ENCODE data around the gene PTTG2. TPM values are rescaled to one million over a fixed set of nuclear protein-coding genes. Genes with fewer than 3 reads are reported as not detected.

Gene PTTG2
- total RNA-seq, 1 experiment from 2014 or later = 0.35 TPM

DNA sequence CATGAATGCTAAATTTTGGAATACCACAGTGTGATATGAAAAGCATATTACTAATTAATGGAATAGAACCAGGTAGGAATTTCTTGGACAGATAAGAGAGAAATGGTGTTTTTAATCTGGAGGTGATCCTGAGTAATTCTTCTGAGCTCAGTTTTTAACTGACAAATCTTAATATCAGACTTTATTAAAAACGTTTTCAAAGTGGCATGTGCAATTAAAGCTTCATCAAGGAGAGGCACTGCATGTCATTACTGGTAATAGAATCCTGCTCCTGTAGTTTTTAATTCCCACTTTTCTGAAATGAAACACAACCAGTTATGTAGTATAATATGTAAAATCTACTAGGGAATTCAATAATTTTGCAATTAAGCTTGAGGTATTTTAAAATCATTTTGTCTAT is 7.0 kb upstream of the PTTG2 start:
- ChIA-PET CTCF (interaction anchor here (1.0 kb wide), 1 partner anchor 17 kb away, joined by 3 read pairs; no protein-coding TSS in a partner anchor), POLR2A (no interaction called here)
- ATAC-seq = no peak
- H3K9me3 Mint-ChIP-seq = no peaks in the 10 kb centered on the region
- H3K36me3 Mint-ChIP-seq = no peaks in the 10 kb centered on the region; the same call in 1 of the 2 replicates
- H3K4me3 Mint-ChIP-seq = no peak overlapping the region
- no peak overlapping the region for H3K27ac Mint-ChIP-seq
- H3K4me1 Mint-ChIP-seq = no peaks in the 10 kb centered on the region
- no peaks in the 10 kb centered on the region for H3K27me3 Mint-ChIP-seq (ENCODE audit: low read depth)
- DNase-seq (ENCODE audit: low spot score) = no peak
- no peak for TF ChIP-seq ELF4 (CRISPR knock-in tag; IDR thresholded peaks at IDR 0.05; ENCODE audit: low read depth)
- TF ChIP-seq NFATC4 (CRISPR knock-in tag; IDR thresholded peaks at IDR 0.05) = no peak
- TF ChIP-seq, protein P1, sequence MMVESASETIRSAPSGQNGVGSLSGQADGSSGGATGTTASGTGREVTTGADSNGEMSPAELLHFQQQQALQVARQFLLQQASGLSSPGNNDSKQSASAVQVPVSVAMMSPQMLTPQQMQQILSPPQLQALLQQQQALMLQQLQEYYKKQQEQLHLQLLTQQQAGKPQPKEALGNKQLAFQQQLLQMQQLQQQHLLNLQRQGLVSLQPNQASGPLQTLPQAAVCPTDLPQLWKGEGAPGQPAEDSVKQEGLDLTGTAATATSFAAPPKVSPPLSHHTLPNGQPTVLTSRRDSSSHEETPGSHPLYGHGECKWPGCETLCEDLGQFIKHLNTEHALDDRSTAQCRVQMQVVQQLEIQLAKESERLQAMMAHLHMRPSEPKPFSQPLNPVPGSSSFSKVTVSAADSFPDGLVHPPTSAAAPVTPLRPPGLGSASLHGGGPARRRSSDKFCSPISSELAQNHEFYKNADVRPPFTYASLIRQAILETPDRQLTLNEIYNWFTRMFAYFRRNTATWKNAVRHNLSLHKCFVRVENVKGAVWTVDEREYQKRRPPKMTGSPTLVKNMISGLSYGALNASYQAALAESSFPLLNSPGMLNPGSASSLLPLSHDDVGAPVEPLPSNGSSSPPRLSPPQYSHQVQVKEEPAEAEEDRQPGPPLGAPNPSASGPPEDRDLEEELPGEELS (CRISPR knock-in tag; IDR thresholded peaks at IDR 0.05) = no peak
- TF ChIP-seq ZNF317 (CRISPR knock-in tag; IDR thresholded peaks at IDR 0.05; ENCODE audit: borderline replicate concordance, low read depth) = no peak
- TF ChIP-seq, protein P2, sequence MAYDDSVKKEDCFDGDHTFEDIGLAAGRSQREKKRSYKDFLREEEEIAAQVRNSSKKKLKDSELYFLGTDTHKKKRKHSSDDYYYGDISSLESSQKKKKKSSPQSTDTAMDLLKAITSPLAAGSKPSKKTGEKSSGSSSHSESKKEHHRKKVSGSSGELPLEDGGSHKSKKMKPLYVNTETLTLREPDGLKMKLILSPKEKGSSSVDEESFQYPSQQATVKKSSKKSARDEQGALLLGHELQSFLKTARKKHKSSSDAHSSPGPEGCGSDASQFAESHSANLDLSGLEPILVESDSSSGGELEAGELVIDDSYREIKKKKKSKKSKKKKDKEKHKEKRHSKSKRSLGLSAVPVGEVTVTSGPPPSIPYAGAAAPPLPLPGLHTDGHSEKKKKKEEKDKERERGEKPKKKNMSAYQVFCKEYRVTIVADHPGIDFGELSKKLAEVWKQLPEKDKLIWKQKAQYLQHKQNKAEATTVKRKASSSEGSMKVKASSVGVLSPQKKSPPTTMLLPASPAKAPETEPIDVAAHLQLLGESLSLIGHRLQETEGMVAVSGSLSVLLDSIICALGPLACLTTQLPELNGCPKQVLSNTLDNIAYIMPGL (CRISPR knock-in tag; IDR thresholded peaks at IDR 0.05) = no peak
- no peak for TF ChIP-seq NFE2L1 (CRISPR knock-in tag; IDR thresholded peaks at IDR 0.05)

DNA sequence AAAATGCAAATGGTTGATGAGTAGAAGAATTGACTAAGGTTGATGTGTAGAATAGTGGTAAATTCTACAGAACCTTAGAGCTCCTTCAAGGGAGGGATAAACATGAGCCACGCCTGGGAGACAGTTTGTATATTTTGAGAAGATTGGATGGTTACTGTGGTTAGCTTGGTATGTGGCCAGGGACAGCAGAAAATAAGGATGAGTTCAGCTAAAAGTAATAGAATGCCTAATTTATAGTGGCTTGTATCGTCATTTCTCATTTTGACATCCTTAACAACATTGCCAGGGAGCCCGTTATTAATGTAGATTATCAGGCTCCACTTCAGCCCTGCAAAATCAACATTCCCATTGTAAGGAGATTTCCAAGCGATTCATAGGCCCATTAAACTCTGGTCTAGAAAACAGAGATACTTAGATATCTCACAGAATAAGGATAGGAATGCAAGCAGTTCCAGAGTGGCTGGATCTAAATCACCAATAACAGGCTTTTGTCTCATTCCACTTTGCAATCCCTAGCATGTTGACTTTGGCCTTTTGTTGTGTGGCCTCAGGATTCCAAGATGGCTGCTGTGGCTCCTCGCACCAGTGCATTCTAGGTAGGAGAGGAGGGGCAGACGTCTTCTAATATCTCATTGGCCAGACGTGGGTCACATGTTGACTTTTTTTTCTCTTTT is 6.4 kb upstream of the PTTG2 start:
- ChIA-PET POLR2A (no interaction called here), CTCF (no interaction called here)
- Mint-ChIP-seq H3K27ac (no peak overlapping the region), H3K9me3 (no peaks in the 10 kb centered on the region), H3K4me1 (no peaks in the 10 kb centered on the region; the same call in 1 of the 2 replicates), H3K36me3 (no peaks in the 10 kb centered on the region; the same call in 1 of the 2 replicates), H3K4me3 (no peak overlapping the region), H3K27me3 (ENCODE audit: low read depth) (no peaks in the 10 kb centered on the region)
- TF ChIP-seq SMAD3 (CRISPR knock-in tag; IDR thresholded peaks at IDR 0.05; ENCODE audit: borderline replicate concordance) = no peak
- TF ChIP-seq, protein P3, sequence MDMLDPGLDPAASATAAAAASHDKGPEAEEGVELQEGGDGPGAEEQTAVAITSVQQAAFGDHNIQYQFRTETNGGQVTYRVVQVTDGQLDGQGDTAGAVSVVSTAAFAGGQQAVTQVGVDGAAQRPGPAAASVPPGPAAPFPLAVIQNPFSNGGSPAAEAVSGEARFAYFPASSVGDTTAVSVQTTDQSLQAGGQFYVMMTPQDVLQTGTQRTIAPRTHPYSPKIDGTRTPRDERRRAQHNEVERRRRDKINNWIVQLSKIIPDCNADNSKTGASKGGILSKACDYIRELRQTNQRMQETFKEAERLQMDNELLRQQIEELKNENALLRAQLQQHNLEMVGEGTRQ (CRISPR knock-in tag; IDR thresholded peaks at IDR 0.05) = peak; percentile 40
- DNase-seq (ENCODE audit: low spot score) = no peak
- peak; percentile 47; the same call in 1 of the 2 replicates for ATAC-seq

DNA sequence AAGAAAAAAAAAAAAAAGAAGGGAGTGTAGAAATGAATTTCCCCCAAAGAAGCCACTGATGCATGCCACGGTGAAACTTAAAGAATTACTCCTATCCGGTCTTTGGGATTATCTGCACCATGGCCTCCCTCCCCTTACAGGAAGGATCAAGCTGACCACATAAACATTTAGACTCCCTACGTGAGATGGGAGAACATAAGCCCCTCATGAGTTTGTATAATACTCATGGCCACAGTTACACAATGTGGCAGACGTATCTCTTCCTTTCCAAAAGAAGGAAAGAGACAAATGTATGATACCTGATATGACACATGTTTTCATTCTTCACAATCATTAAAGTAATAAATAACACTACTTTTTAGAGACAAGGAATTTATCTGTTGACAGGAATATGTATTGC is 3.3 kb upstream of the PTTG2 start:
- DNase-seq (ENCODE audit: low spot score) (no peak), ATAC-seq (no peak)
- Mint-ChIP-seq H3K27me3 (ENCODE audit: low read depth) (no peaks in the 10 kb centered on the region), H3K36me3 (no peaks in the 10 kb centered on the region; the same call in 1 of the 2 replicates), H3K4me3 (no peak overlapping the region), H3K9me3 (no peaks in the 10 kb centered on the region), H3K27ac (no peak overlapping the region), H3K4me1 (no peaks in the 10 kb centered on the region; the same call in 1 of the 2 replicates)
- POLR2A ChIA-PET = no interaction called here
- CTCF ChIA-PET = no interaction called here
- TF ChIP-seq, protein P4, sequence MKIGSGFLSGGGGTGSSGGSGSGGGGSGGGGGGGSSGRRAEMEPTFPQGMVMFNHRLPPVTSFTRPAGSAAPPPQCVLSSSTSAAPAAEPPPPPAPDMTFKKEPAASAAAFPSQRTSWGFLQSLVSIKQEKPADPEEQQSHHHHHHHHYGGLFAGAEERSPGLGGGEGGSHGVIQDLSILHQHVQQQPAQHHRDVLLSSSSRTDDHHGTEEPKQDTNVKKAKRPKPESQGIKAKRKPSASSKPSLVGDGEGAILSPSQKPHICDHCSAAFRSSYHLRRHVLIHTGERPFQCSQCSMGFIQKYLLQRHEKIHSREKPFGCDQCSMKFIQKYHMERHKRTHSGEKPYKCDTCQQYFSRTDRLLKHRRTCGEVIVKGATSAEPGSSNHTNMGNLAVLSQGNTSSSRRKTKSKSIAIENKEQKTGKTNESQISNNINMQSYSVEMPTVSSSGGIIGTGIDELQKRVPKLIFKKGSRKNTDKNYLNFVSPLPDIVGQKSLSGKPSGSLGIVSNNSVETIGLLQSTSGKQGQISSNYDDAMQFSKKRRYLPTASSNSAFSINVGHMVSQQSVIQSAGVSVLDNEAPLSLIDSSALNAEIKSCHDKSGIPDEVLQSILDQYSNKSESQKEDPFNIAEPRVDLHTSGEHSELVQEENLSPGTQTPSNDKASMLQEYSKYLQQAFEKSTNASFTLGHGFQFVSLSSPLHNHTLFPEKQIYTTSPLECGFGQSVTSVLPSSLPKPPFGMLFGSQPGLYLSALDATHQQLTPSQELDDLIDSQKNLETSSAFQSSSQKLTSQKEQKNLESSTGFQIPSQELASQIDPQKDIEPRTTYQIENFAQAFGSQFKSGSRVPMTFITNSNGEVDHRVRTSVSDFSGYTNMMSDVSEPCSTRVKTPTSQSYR (CRISPR knock-in tag; IDR thresholded peaks at IDR 0.05) = no peak
- TF ChIP-seq JAZF1 (CRISPR knock-in tag; IDR thresholded peaks at IDR 0.05) (no peak), NFATC4 (CRISPR knock-in tag; IDR thresholded peaks at IDR 0.05) (no peak), CBFB (CRISPR knock-in tag; IDR thresholded peaks at IDR 0.05; ENCODE audit: low read depth) (no peak), FOXK1 (CRISPR knock-in tag; IDR thresholded peaks at IDR 0.05) (no peak), ELF4 (CRISPR knock-in tag; IDR thresholded peaks at IDR 0.05; ENCODE audit: low read depth) (no peak), NR2C2 (CRISPR knock-in tag; IDR thresholded peaks at IDR 0.05) (no peak), FOXJ3 (CRISPR knock-in tag; IDR thresholded peaks at IDR 0.05; ENCODE audit: borderline replicate concordance) (no peak)
- TF ChIP-seq, protein P5, sequence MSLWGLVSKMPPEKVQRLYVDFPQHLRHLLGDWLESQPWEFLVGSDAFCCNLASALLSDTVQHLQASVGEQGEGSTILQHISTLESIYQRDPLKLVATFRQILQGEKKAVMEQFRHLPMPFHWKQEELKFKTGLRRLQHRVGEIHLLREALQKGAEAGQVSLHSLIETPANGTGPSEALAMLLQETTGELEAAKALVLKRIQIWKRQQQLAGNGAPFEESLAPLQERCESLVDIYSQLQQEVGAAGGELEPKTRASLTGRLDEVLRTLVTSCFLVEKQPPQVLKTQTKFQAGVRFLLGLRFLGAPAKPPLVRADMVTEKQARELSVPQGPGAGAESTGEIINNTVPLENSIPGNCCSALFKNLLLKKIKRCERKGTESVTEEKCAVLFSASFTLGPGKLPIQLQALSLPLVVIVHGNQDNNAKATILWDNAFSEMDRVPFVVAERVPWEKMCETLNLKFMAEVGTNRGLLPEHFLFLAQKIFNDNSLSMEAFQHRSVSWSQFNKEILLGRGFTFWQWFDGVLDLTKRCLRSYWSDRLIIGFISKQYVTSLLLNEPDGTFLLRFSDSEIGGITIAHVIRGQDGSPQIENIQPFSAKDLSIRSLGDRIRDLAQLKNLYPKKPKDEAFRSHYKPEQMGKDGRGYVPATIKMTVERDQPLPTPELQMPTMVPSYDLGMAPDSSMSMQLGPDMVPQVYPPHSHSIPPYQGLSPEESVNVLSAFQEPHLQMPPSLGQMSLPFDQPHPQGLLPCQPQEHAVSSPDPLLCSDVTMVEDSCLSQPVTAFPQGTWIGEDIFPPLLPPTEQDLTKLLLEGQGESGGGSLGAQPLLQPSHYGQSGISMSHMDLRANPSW (CRISPR knock-in tag; conservative IDR thresholded peaks at IDR 0.05; ENCODE audit: low read depth) = no peak
- TF ChIP-seq, protein P6, sequence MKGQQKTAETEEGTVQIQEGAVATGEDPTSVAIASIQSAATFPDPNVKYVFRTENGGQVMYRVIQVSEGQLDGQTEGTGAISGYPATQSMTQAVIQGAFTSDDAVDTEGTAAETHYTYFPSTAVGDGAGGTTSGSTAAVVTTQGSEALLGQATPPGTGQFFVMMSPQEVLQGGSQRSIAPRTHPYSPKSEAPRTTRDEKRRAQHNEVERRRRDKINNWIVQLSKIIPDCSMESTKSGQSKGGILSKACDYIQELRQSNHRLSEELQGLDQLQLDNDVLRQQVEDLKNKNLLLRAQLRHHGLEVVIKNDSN (CRISPR knock-in tag; IDR thresholded peaks at IDR 0.05) = no peak
- TF ChIP-seq, protein P7, sequence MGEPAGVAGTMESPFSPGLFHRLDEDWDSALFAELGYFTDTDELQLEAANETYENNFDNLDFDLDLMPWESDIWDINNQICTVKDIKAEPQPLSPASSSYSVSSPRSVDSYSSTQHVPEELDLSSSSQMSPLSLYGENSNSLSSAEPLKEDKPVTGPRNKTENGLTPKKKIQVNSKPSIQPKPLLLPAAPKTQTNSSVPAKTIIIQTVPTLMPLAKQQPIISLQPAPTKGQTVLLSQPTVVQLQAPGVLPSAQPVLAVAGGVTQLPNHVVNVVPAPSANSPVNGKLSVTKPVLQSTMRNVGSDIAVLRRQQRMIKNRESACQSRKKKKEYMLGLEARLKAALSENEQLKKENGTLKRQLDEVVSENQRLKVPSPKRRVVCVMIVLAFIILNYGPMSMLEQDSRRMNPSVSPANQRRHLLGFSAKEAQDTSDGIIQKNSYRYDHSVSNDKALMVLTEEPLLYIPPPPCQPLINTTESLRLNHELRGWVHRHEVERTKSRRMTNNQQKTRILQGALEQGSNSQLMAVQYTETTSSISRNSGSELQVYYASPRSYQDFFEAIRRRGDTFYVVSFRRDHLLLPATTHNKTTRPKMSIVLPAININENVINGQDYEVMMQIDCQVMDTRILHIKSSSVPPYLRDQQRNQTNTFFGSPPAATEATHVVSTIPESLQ (CRISPR knock-in tag; IDR thresholded peaks at IDR 0.05) = no peak
